A673 (cell line): ENCODE results near the gene ACKR3.

Experiments
- EZH2 ChIP-seq: fragments of 200-600 bp; sonication (generic); IDR thresholded peaks from 2 replicates; pipeline ENCODE4 v1.6.1; 2017; ENCODE audit warnings: borderline replicate concordance, low read depth, mild to moderate bottlenecking, mixed read lengths, antibody characterized with exemption, low read length; ENCODE audit not compliant: poor library complexity, severe bottlenecking
- TF ChIP-seq, protein P1 (sequence below): fragments of 300-800, 200-600 bp; sonication (generic); conservative IDR thresholded peaks from 2 replicates; pipeline ENCODE4 v1.5.1; 2017; ENCODE audit warnings: low read depth, mild to moderate bottlenecking, antibody characterized with exemption, low read length, moderate library complexity, mixed read lengths

DNA sequence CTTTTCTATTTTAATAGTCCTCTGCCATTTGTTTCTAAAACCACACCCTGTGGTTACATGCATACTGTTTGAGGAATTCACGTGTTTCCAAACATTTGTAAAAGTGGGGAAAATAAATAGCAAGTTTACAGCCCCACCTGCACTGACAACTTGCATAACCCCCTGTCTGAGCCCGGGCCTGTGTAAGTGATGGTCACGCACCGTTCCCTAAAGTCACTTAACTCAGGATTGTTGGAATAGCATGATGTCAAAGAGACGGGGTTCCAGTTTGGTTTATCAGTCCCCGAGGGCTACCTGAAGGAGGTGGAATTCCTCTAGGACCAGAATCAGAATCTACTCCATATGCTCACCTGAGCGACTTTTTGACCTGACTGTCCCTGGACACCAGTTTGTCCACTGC is 30.5 kb downstream of the ACKR3 start:
- TF ChIP-seq, protein P1, sequence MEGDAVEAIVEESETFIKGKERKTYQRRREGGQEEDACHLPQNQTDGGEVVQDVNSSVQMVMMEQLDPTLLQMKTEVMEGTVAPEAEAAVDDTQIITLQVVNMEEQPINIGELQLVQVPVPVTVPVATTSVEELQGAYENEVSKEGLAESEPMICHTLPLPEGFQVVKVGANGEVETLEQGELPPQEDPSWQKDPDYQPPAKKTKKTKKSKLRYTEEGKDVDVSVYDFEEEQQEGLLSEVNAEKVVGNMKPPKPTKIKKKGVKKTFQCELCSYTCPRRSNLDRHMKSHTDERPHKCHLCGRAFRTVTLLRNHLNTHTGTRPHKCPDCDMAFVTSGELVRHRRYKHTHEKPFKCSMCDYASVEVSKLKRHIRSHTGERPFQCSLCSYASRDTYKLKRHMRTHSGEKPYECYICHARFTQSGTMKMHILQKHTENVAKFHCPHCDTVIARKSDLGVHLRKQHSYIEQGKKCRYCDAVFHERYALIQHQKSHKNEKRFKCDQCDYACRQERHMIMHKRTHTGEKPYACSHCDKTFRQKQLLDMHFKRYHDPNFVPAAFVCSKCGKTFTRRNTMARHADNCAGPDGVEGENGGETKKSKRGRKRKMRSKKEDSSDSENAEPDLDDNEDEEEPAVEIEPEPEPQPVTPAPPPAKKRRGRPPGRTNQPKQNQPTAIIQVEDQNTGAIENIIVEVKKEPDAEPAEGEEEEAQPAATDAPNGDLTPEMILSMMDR: no peak
- no peak for TF ChIP-seq EZH2
